BE2C (cell line): ENCODE measurements around the gene BRCA2.

Source experiments
- DNase-seq: peaks from one replicate; pipeline ENCODE4 v3.0.0-alpha.2; 2020
- H3K27me3 ChIP-seq: fragments of 250-450 bp; sonication (Bioruptor Pico); 2 replicates; pipeline ENCODE4 v1.5.1; 2020; ENCODE audit warnings: mild to moderate bottlenecking
- H3K36me3 ChIP-seq: fragments of 250-450 bp; sonication (Bioruptor Pico); 2 replicates; pipeline ENCODE4 v1.5.1; 2020; ENCODE audit warnings: mild to moderate bottlenecking
- H3K4me1 ChIP-seq: fragments of 250-450 bp; sonication (Bioruptor Pico); 2 replicates; pipeline ENCODE4 v1.5.1; 2020
- H3K4me3 ChIP-seq: 2 replicates; pipeline ENCODE4 v1.5.1; 2011; ENCODE audit warnings: low read depth, low read length
- H3K9me3 ChIP-seq: fragments of 250-450 bp; sonication (Bioruptor Pico); 2 replicates; pipeline ENCODE4 v1.5.1; 2020
- CTCF ChIP-seq: IDR thresholded peaks from 2 replicates; pipeline ENCODE4 v1.5.1; 2012; ENCODE audit warnings: mild to moderate bottlenecking, low read depth, low read length

Gene BRCA2

GRCh38 chr13:32284927-32285632 lies 30.2 kb upstream of the BRCA2 start:
- TF ChIP-seq CTCF, result no peak
- no peak overlapping the region for H3K4me3 ChIP-seq
- no peak for DNase-seq

GRCh38 chr13:32285633-32285965 lies 29.7 kb upstream of the BRCA2 start:
- TF ChIP-seq CTCF, result no peak
- Histone ChIP-seq H3K4me1 (no peaks in the 10 kb centered on the region), H3K36me3 (peaks cover 2% of the 10 kb centered on the region; the same call in 1 of the 2 replicates), H3K27me3 (no peaks in the 10 kb centered on the region), H3K4me3 (no peak overlapping the region), H3K9me3 (no peaks in the 10 kb centered on the region)
- DNase-seq, result no peak

More at GRCh38 chr13:32284927-32285632, 30.2 kb upstream of the BRCA2 start:
- H3K4me1 ChIP-seq, result no peaks in the 10 kb centered on the region
- H3K36me3 ChIP-seq, result peaks cover 2% of the 10 kb centered on the region; the same call in 1 of the 2 replicates
- no peaks in the 10 kb centered on the region for H3K27me3 ChIP-seq
- H3K9me3 ChIP-seq, result no peaks in the 10 kb centered on the region

GRCh38 chr13:32297206-32297605 lies 18.1 kb upstream of the BRCA2 start:
- H3K36me3 ChIP-seq, result no peaks in the 10 kb centered on the region
- H3K9me3 ChIP-seq, result no peaks in the 10 kb centered on the region
- DNase-seq, result no peak
- no peak overlapping the region for H3K4me3 ChIP-seq
- no peak for TF ChIP-seq CTCF
- no peaks in the 10 kb centered on the region; the same call in 1 of the 2 replicates for H3K4me1 ChIP-seq
- H3K27me3 ChIP-seq, result no peaks in the 10 kb centered on the region

GRCh38 chr13:32298695-32299094 lies 16.6 kb upstream of the BRCA2 start:
- Histone ChIP-seq H3K4me1 (no peaks in the 10 kb centered on the region; the same call in 1 of the 2 replicates), H3K27me3 (no peaks in the 10 kb centered on the region), H3K36me3 (no peaks in the 10 kb centered on the region), H3K4me3 (no peak overlapping the region), H3K9me3 (no peaks in the 10 kb centered on the region)
- TF ChIP-seq CTCF, result no peak
- no peak for DNase-seq

GRCh38 chr13:32299893-32300292 lies 15.4 kb upstream of the BRCA2 start:
- no peak for TF ChIP-seq CTCF
- H3K9me3 ChIP-seq, result no peaks in the 10 kb centered on the region
- no peaks in the 10 kb centered on the region for H3K27me3 ChIP-seq
- H3K4me3 ChIP-seq, result no peak overlapping the region
- H3K36me3 ChIP-seq, result no peaks in the 10 kb centered on the region
- no peaks in the 10 kb centered on the region; the same call in 1 of the 2 replicates for H3K4me1 ChIP-seq
- DNase-seq, result no peak

- H3K9me3 ChIP-seq, result no peaks in the 10 kb centered on the region
- H3K36me3 ChIP-seq, result no peaks in the 10 kb centered on the region
- no peaks in the 10 kb centered on the region for H3K27me3 ChIP-seq
- DNase-seq, result no peak
- H3K4me3 ChIP-seq, result no peak overlapping the region
- no peaks in the 10 kb centered on the region; the same call in 1 of the 2 replicates for H3K4me1 ChIP-seq
- no peak for TF ChIP-seq CTCF
Measured at GRCh38 chr13:32300406-32300805, 14.9 kb upstream of the BRCA2 start.
